ENCODE data around the gene ADGRA1.
"Not testable (repeated sequence)": the region's sequence is repeated elsewhere in the genome, so short reads cannot be mapped to it uniquely, and the experiment has no call there.

ADGRA1 gene

DNA sequence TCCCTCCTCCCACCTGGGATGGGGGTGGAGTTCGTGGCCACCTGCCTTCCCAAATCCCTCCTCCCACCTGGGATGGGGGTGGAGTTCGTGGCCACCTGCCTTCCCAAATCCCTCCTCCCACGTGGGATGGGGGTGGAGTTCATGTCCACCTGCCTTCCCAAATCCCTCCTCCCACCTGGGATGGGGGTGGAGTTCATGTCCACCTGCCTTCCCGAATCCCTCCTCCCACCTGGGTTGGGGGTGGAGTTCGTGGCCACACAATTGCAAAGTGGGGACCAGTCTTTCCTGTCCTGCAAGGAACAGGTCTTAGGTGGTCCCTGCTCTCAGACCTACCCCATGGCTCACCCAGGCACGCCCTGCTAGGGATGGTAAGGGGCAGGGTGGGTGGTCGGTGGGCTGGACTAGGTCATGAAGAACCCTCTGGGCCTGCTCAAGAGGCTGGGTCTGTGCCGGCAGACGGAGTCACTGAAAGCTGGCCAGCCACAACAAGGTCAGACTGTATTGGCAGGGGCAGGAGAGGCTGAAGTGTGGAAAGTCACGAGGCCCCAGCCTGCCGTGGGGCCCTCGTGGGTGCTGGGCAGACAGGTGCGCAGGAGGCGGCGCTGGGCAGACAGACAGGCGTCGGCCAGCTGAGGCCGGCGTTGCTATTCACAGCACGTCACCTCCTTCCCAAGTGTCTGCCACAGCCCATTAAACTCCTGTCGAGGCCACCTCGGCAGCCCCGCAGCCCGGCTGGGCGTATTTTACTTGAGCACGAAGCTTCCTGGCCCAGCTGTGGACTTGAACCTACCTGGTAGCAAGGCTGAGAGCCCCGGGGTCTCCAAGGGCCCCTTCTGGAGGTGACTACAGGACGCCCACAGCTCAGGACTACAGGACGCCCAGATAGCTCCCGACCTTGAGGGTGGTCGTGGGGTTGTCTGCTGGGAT lies 76.4 kb downstream of the ADGRA1 start:
- no peak for DNase-seq (ENCODE audit: low spot score)

DNA sequence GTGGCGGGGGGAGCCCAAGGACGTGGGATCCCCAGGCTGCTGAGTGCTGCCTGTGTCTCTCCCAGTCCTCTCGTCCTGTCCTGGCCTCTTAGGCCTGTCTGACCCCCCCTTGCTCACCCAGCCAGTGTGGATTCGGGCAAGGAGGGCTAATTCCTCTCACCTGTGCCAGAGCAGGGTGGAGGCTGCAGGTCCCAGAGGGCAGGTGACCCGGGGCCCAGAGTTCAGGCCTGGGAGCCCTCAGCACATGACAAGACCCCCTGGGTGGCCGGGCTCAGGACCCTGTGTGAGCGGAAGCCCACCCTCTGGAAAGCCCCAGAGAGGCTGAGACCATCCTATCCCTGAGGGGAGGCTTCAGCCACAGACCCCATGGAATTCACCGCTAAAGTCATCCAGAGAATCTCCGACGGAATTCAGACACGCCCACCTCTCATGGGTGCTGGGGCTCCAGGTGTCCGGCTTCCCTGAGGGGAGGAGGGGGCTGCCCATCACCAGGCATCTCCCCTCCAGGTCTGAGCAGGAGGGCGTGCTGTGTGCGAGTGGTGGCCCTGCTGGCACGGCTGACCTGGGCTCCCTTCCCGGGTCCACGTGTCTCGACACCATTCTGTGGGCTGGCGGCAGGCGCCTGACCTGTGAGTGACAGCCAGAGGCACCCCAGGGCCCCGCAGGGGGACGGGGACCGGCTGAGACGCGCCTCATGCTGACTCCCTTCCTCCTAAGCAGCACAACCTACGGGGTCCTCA lies 77.3 kb downstream of the ADGRA1 start:
- DNase-seq (ENCODE audit: low spot score): no peak

DNA sequence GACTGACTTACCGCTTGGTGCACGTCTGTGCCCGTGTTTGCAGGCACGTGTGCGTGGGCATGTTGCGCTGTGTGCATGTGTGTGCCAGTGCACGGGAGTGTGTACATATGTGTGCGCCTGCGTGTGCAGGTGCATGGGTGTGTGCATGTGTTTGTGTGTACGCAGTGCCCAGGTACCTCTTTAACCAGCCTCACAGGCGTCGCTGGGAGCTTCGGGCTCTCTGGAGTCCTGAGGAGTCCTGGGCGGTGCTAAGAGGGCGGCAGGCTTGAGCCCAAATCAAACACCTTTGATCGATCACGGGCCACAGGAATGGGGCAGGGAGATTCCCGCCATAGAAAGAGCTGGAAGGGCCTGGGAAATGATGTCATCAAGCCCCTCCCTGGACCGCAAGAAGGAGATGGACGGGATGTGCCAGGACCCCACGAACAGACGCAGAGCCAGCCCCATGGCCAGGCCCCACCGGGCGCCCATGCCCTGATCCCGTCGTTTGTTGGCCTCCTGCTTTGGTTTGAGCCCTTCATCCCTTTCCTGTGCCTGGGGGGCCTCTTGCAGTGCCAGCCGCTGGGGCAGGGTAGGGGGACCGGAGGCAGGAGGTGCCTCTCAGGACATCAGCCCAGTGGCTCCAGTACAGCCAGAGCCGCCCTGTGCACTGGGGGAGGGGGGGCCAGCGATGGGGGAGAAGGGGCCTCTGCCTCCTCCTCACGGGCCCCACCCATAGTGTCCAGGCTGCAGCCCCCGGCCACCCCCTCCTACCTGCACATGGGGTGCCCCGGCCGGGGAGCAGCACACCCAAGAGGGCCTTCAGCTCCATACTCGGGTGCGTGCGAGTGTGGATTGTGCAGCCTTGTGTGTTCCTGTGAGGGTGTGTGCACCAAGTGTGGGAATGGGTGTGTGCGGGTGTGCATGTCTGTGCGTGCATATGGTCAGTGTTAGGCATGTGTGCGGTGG lies 78.1 kb downstream of the ADGRA1 start:
- DNase-seq (ENCODE audit: low spot score): no peak

DNA sequence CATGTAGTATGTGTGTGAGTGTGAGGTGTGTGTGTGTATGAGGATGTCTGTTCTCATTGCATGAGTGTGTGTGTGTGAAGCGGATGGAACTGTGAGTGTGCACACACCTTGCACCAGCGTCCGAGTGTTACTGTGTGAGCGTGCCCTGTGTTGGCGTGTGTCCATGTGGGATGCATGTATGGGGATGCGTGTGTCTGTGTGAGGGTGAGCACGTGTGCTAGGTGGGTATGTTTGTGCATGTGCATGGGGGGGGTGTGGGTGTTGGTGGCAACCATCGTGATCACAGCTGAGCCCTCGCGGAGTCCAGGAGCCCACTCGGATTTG lies 78.7 kb downstream of the ADGRA1 start:
- DNase-seq (ENCODE audit: low spot score): no peak

DNA sequence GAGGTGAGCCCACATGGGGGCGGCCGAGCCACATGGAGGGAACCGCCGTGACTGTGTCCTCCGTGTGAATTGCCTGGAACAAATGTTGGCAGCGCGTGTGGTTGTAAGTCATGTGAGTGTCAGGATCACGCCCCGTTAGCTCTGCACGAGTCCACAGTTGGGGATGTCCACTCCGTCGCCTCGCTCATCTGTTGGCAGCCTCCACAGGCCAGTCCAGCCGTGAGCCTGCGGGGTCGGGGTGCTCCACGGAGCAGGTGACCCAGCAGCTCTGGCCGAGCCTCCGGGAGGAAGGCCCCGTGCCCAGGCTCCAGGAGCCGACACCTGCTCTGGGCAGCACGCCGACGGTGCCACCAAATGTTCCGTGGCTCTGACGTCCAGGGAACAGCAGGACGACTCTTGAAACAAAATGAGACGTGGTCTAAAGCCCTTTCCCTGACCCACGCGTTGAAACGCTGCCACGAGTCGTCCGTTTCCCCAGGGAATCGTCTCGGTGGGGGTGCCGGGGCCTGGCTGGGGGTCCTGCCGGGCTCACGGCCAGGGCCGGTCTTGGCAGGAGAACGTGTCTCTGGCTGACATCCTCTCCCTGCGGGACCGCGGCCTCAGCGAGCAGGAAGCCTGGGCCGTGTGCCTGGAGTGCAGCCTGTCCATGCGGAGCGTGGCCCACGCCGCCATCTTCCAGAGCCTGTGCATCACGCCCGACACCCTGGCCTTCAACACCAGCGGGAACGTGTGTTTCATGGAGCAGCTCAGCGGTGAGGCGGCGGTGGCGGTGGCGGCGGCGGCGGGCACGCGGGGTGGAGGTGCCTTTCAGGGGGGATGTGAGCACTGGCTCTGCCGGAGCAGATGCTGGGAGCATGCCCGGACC lies 79.3 kb downstream of the ADGRA1 start:
- peak; percentile 37 for DNase-seq (ENCODE audit: low spot score)

DNA sequence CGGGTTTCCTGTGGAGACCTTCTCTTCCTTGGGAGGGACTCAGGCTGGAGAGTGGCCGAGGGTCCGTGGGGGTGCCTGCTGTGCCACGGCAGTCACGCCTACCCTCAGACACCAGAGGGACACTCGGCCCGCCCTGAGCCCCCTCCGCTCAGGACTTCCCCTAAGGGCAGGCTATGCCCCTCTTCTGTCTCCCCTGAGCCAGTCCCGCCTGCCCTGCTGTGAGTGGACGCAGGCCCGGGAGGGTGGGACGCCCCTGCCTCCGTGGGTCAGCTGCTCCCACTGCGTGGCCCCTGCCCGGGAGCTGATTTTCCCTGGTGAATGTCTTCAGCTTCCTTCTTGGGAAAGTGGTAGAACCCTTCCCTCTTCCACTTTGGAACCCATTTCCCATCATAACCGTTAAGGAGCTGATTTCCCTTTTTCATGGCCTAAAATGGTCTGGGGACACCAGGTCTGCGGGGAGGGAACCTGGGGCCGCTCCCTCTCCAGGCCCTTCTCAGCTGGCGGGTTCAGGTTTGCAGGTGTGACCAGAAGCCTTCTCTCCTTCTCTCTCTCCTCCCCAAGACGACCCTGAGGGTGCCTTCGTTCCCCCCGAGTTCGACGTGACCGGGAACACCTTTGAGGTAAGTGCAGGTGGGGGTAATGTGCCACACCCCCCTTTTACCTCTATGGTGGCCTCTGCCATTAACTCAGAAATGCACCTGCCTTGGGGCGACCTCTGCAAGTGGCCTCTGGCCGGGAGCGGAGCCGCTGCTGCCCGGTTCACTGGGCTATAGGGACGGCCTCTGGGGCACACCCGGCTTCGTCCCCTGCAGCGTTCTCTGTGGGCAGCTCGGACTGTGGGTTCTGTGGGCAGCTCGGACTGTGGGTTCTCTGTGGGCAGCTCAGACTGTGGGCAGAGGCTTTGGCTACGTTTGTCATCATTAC lies 80.2 kb downstream of the ADGRA1 start:
- DNase-seq (ENCODE audit: low spot score): no peak

DNA sequence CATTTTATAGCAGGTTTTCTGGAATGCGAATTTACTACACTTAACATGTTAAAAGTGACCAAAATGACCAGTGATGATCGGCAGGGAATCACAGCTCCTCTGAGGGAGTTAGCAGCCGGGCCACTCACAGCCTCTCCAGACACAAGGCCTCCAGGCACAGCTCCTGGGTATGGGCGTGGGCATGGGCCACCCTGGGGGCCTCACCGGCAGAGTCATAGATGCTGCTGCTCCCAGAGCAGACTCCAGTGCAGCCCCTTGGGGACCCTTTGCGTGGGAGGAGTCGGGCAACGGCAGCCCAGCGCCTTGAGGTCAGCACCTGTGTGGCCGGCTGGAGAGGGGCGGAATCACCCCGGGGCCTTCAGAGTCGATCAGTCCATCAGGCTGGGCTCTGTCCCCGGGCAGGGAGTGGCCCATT lies 80.9 kb downstream of the ADGRA1 start:
- no peak for DNase-seq (ENCODE audit: low spot score)

DNA sequence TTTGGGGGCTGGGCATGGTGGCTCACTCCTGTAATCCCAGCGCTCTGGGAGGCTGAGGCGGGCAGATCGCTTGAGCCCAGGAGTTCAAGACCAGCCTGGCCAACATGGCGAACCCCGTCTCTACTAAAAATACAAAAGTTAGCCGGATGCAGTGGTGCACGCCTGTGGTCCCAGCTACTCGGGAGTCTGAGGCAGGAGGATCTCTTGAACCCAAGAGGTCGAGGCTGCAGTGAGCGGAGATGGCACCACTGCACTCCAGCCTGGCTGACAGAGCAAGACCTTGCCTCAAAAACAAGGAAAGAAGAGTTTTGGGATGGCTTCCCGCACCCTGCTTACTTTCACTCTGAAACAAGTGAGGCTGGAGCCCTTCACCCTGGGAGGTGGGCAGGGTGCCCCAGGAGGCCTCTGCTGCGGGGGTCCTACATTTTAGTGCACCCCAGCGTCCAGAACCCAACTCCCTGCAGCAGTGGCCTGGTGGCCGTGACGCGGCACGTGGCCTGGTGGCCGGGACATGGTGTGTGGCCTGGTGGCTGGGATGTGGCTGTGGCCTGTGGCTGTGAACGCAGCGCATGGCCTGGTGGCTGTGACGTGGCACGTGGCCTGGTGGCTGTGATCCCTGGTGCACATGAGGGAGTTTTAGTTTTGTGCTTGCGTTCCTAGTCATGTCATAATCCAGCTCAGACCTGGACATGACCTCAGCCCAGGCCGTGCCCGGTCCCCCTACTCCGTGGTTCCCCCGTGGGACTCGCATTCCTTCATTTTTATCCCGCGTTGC lies 81.6 kb downstream of the ADGRA1 start:
- DNase-seq (ENCODE audit: low spot score): no peak

DNA sequence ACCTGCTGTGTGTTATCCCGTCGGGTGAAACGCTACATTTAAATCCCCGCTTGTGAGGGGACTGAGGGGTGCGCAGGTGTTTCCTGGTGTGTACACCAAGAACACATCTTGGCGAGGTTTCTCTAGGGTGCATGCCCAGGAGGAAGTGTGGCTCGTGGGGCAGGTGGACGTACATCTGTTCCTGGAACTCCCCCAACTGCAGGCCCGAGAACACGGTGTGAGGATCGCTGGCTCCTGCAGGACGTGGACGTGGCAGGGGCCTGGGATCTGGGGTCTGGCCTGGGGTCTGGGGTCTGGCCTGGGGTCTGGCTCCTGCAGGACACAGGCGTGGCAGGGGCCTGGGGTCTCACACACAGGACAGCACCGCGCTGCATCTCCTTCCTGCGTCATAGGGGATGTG lies 82.4 kb downstream of the ADGRA1 start:
- DNase-seq (ENCODE audit: low spot score): no peak

DNA sequence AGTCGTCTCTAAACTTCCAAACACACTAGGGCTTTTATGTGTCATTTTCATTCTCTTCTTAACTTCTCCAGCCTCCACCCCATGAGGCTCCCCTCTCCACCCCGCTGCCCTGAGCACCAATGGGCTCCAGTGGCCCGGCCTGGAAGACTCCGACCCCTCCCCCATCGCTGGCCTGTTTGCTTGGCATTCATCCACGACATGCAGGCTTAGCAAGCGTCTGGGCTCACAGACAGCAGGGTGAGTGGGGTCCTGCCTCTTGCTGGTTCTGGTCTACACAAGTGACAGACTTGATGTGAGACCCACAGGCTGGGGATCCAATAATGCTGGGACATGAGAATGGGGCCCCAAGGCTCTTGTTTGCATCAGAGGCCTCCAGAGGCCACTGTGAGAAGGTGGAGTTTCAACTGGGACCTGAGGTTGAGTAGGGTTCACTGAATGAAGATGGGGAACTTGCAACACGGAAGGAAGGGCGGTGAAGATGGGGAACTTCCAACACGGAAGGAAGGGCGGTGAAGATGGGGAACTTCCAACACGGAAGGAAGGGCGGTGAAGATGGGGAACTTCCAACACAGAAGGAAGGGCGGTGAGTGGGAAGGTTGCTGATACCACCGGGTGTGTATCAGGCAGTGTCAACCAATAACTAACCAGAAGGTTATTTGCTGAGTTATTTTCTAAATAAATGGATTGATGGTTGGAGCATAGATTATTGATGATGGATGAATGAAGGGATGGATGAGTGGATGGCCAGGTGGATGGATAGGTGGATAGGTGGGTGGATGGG lies 86.3 kb downstream of the ADGRA1 start:
- DNase-seq (ENCODE audit: low spot score): no peak

DNA sequence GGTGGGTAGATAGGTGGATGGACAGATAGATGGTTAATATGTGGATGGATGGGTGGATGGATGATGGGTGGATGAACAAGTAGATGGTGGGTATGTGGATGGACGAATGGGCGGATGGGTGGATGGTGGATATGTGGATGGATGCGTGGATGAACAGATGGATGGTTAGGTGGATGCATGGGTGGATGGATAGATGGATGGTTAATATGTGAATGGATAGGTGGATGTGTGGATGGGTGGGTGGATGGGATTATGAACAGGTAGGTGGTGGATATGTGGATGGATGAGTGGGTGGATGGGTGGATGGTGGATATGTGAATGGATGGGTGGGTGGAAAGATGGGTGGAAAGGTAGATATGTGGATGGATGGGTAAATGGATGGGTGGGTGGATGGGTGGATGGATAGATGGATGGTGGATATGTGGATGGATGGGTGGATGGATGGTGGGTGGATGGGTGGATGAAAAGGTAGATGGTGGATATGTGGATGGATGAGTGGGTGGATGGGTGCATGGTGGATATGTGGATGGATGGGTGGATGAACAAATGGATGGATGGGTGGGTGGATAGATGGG lies 87.1 kb downstream of the ADGRA1 start:
- no peak for DNase-seq (ENCODE audit: low spot score)

DNA sequence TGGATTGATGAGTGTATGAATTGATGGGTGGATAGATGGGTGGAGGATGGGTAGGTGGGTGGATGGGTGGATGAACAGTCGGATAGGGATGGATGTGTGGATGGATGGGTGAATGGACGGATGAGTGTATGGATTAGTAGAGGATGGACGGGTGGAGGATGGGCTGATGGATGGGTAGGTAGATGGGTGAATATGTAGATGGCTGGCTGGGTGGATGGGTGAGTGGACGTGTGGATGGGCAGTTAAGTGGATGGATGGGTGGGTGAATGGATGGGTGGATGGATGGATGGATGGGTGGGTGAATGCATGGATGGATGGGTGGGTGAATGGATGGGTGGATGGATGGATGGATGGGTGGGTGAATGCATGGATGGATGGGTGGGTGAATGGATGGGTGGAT lies 87.9 kb downstream of the ADGRA1 start:
- DNase-seq (ENCODE audit: low spot score): not testable (repeated sequence)

DNA sequence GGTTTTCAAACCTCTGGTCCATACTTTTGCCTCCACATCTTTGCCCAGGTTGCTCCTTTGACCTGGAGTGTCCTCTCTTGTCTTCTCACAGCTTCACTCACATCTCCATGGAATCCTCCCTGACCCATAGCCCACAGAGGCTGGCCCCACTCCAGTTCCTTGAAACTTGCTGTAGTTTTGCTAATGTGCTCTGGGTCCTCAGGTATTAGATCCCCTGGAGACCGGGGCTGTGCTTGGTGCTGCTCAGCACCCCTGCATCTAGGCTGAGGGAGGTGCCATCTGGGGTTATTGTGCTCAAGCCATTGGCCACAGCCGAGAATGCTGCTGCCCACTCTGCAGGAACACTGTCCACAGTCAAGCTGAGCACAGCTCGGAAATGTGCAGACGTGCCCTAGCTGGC lies 88.8 kb downstream of the ADGRA1 start:
- no peak for DNase-seq (ENCODE audit: low spot score)

DNA sequence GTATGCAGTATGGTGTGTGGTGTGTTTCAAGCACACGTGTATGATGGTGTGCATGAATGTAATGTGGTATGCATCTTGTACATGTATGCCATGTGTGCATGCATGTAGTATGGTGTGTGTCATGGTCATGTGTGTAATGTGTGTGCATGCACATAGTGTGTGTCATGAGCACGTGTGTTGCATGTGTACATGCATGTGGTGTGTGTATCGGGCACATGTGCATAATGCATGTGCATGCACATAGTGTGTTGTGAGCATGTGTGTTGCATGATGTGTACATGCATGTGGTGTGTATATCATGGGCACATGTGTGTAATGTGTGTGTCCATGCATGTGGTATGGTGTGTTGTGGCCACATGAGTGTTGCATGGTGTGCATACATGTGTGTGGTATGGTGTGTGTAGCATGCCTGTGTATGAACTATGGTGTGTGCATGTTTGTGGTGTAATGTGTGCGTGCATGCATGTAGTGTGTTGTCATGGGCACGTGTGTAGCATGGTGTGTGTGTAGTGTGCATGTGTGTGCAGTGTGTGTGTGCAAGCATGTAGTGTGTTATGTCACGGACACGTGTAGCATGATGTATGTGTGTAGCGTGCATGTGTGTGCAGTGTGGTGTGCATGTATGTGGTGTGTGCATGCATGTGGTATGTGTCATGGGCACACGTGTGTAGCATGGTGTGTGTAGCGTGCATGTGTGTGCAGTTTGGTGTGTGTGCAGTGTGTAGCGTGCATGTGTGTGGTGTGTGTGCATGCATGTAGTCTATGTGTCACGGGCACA lies 89.8 kb downstream of the ADGRA1 start:
- no peak for DNase-seq (ENCODE audit: low spot score)

DNA sequence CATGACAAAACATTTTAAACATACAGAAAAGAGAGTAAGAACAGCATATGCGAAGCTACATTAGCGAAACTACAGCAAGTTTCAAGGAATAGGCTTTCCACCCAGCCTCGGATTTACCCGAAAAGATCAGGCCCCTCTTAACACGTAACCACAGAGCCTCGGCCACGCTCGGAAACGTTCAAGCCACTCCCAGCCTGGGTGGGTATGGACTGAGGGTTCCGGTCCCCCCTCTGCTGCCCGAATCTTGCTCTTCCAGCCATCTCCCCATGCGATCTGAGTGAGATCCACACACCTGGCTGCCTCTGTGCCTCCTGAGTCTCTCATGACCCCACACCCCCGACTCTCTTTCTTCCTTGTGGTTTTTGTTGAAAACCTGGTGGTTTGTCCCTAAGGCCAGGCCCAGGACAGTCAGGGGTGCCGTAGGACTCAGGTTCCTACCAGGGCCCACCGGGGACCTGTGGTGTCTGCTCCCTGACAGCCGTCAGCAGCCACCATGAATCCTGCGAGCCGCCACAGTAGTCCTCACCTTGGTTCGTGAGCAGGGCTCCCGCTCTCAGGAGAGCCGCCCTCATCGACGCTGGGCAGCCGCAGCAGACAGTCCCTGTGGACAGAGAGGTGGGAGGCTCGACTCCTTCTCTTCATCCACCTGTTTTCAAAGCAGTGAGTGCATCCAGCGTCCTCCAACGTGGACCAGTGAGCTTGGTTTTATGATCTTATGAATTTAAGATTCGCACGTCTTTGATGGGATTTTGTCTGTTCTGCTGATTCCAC lies 90.8 kb downstream of the ADGRA1 start:
- no peak for DNase-seq (ENCODE audit: low spot score)

DNA sequence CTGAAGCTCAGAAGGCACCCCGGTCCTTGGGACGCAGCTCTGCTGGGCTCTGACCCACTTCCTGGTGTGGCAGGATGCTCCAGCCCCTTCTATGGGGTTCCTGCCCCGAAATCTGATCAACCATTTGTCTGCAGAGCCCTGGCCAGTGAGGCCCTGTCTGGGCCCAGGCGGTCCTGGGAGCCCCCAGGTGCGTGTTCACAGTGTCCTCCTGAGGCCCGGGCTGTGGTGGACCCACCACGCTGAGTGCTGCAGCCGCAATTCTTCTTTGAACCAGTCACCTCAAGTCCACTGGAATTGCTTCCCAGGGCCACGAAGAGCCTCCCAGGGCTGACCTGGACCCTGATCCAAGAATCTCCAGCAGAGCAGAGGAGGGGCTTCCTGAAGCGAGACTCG lies 91.4 kb downstream of the ADGRA1 start:
- DNase-seq (ENCODE audit: low spot score): no peak

DNA sequence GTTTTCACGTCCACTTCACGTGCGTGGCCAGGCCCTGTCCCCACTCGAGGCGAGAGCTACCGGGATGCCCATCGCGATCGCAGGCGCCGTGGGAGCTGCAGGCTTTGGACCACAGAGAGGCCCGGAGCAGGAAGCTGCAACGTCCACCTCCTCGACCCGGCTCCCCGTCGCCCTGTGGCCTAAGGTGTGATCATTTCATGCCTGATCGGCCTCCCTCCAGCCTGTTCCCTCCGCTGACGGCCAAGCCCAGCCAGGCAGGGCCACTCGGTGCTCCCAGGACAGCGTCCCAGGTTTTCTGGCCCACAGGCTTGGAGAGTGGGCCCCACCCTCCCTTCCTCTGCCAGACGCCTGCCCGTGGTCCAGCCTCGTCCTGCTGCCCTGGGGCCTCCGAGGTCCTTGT lies 91.9 kb downstream of the ADGRA1 start:
- no peak for DNase-seq (ENCODE audit: low spot score)
